A673 (cell line): Measurements from ENCODE around the gene TMEM203.

Experiments used
- EZH2 ChIP-seq: fragments of 200-600 bp; sonication (generic); IDR thresholded peaks from 2 replicates; pipeline ENCODE4 v1.6.1; 2017; ENCODE audit warnings: borderline replicate concordance, low read depth, mild to moderate bottlenecking, mixed read lengths, antibody characterized with exemption, low read length; ENCODE audit not compliant: poor library complexity, severe bottlenecking
- TF ChIP-seq, protein P1 (sequence below): fragments of 300-800, 200-600 bp; sonication (generic); conservative IDR thresholded peaks from 2 replicates; pipeline ENCODE4 v1.5.1; 2017; ENCODE audit warnings: low read depth, mild to moderate bottlenecking, antibody characterized with exemption, low read length, moderate library complexity, mixed read lengths

- TF ChIP-seq, protein P1, sequence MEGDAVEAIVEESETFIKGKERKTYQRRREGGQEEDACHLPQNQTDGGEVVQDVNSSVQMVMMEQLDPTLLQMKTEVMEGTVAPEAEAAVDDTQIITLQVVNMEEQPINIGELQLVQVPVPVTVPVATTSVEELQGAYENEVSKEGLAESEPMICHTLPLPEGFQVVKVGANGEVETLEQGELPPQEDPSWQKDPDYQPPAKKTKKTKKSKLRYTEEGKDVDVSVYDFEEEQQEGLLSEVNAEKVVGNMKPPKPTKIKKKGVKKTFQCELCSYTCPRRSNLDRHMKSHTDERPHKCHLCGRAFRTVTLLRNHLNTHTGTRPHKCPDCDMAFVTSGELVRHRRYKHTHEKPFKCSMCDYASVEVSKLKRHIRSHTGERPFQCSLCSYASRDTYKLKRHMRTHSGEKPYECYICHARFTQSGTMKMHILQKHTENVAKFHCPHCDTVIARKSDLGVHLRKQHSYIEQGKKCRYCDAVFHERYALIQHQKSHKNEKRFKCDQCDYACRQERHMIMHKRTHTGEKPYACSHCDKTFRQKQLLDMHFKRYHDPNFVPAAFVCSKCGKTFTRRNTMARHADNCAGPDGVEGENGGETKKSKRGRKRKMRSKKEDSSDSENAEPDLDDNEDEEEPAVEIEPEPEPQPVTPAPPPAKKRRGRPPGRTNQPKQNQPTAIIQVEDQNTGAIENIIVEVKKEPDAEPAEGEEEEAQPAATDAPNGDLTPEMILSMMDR: no peak
- TF ChIP-seq EZH2: no peak
These were observed 23.8 kb downstream of the TMEM203 start for GRCh38 chr9:137181680-137182079.
